Aorta (tissue), 5 donors: ENCODE data around the gene ZNF397. TPM values are rescaled to one million over a fixed set of nuclear protein-coding genes. Genes with fewer than 3 reads are reported as not detected.

Source experiments
- ATAC-seq: fragments of 200-7000 bp; cut with Tn5 transposase; one replicate; pipeline ENCODE4 v1.9.1; 2022; ENCODE audit warnings: moderate library complexity; ENCODE audit not compliant: low FRiP score
- DNase-seq, 2 donors: peaks; one replicate each; pipeline ENCODE4 v3.0.0-alpha.2; 2020
- H3K27ac ChIP-seq, 2 donors: one replicate each; pipeline ENCODE4 v1.5.1; 2013; ENCODE audit warnings: low read length in 2 of 2, mild to moderate bottlenecking in 2 of 2, moderate library complexity in 2 of 2, control low read depth in 1 of 2, inconsistent platforms in 1 of 2, low read depth in 1 of 2
- H3K27me3 ChIP-seq, 2 donors: one replicate each; pipeline ENCODE4 v1.6.1; 2013; ENCODE audit warnings: control low read depth in 1 of 2, low read length in 1 of 2, mild to moderate bottlenecking in 1 of 2, moderate library complexity in 1 of 2; ENCODE audit not compliant: insufficient read depth in 2 of 2, control insufficient read depth in 1 of 2
- H3K36me3 ChIP-seq, 2 donors: one replicate each; pipeline ENCODE4 v1.6.1; 2013; ENCODE audit warnings: control low read depth in 1 of 2, low read length in 1 of 2, mild to moderate bottlenecking in 1 of 2; ENCODE audit not compliant: insufficient read depth in 2 of 2, control insufficient read depth in 1 of 2
- H3K4me1 ChIP-seq, 2 donors: one replicate each; pipeline ENCODE4 v1.6.1; 2013; ENCODE audit warnings: low read length in 2 of 2, control low read depth in 1 of 2, mild to moderate bottlenecking in 1 of 2, moderate library complexity in 1 of 2; ENCODE audit not compliant: insufficient read depth in 2 of 2, control insufficient read depth in 1 of 2
- H3K4me3 ChIP-seq, 2 donors: one replicate each; pipeline ENCODE4 v1.5.1; 2013; ENCODE audit warnings: low read length in 2 of 2, control low read depth in 1 of 2, mild to moderate bottlenecking in 1 of 2
- H3K9me3 ChIP-seq: one replicate; pipeline ENCODE4 v1.6.1; 2013; ENCODE audit warnings: mild to moderate bottlenecking, low read length; ENCODE audit not compliant: control insufficient read depth
- WGBS, 2 donors: extraction: QIAGEN DNeasy Blood & Tissue Kit; methylation state at CpG; one replicate each; pipeline ENCODE4 v1.1.7; 2013; 5-methylcytosine and 5-hydroxymethylcytosine counted together
- intact Hi-C, 2 donors: fragments of 100-400 bp; cut with DNase I; formaldehyde crosslinking; loops; one replicate each; pipeline versions ENCODE4 v1.14.2 to v1.15.0; 2022
- polyA plus RNA-seq, 2 donors: library from polyadenylated mRNA; stranded (reverse); fragments of 200-250 nt; gene quantifications; one replicate each; pipeline ENCODE4 v1.2.3, GENCODE V29; 2013
- total RNA-seq, 2 donors: library from RNA; stranded (reverse); fragmentation: NEBNext Ultra II Directional; extraction: Animal tissue kit (Norgen Biotek cat#: 25700); gene quantifications; one replicate each; pipeline ENCODE4 v1.2.1, GENCODE V29; 2021
- donor health status: healthy with polysubstance abuse.
- donor health status: Bipolar disorder and iron deficiency.
- donor health status: DM: no; HTN: no; CAD: no.
- donor health status: DM: no; HTN: no; CAD: no.
- donor health status: DM: yes; HTN: yes; CAD: no.

Gene ZNF397
- total and polyA plus RNA-seq, 4 donors: 14.0 to 40.4 (median 29.2) TPM

DNA sequence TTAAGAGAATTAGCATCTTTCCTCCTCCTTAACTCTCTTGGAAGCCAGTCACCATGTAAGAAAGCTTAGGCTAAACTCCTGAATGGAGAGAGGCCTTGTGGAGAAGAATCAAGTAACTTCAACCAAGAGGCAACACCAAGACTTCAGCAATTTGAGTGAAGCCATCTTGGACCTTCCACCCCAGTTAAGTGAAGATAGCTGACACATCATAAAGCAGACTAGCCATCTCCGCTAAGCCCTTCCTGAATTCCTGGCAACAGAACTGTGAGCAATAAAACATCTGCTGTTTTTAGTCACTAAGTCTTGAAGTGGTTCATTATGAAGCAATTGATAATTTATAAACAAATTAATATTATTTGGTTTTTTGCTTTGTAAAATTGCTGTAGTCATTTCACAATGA, 1.5 kb upstream of the ZNF397 start:
- WGBS, 2 donors: 96 to 97% methylated on average over 1 of the region's 1 CpG
- no peak for DNase-seq
- H3K27ac ChIP-seq: no peak overlapping the region
- H3K36me3 ChIP-seq: peaks cover under 1 to 5% of the 10 kb centered on the region in 2 donors
- H3K4me1 ChIP-seq: no peaks in the 10 kb centered on the region
- ATAC-seq: no peak
- no peaks in the 10 kb centered on the region for H3K9me3 ChIP-seq
- no peaks in the 10 kb centered on the region for H3K27me3 ChIP-seq
- intact Hi-C loops: no loop called here
- H3K4me3 ChIP-seq: no peak overlapping the region

DNA sequence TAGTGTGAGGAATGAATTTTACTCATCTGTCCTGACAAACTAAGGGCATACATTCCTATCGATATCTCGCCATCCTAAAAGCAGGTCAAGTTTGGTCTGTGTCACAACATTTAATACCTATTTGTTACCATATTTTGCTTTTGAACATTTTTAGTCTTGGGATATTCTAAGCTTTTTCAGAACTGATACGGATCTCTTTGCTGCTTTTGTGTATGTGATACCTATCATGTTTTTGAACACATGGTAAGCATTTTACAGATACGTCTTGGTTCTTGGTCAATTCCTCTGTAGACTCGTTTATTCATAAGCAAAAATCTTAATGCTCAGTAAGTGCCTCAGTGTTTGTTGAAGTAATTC, 592 bp downstream of the ZNF397 start:
- Histone ChIP-seq H3K36me3 (peaks cover 6 to 14% of the 10 kb centered on the region in 2 donors), H3K27ac (peak overlapping the region in 1 of 2 donors; percentile 99), H3K4me1 (no peaks in the 10 kb centered on the region), H3K9me3 (no peaks in the 10 kb centered on the region), H3K4me3 (peak overlapping the region; percentile 71 to 83), H3K27me3 (no peaks in the 10 kb centered on the region)
- intact Hi-C loops: loop anchor here (2.0 to 5.0 kb wide), 2 partner anchors 51 to 103 kb away; partner anchors contain the start of genes ZNF24 (in 2 of the 2) and ZSCAN30 (in 1 of the 2)
- ATAC-seq (no peak), DNase-seq (no peak)
- 0% methylated on average over 5 of the region's 5 CpGs for WGBS, 2 donors

DNA sequence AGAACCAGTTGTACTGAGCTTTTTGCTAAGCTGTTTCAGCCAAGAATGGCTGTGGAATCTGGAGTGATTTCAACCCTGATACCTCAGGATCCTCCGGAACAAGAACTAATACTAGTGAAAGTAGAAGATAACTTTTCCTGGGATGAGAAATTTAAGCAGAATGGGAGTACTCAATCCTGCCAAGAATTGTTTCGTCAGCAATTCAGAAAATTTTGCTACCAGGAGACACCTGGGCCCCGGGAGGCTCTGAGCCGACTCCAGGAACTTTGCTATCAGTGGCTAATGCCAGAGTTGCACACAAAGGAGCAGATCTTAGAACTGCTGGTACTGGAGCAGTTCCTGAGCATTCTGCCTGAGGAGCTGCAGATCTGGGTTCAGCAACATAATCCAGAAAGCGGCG, 1.6 kb downstream of the ZNF397 start:
- intact Hi-C loops: loop anchor here in 1 of 2 donors (5.0 kb wide), 1 partner anchor 50 kb away; the partner anchor contains the start of gene ZSCAN30
- H3K27me3 ChIP-seq: no peaks in the 10 kb centered on the region
- H3K36me3 ChIP-seq: peaks cover 6 to 14% of the 10 kb centered on the region in 2 donors
- 85 to 86% methylated on average over 6 of the region's 6 CpGs for WGBS, 2 donors
- DNase-seq (no peak), ATAC-seq (no peak)
- H3K27ac ChIP-seq: no peak overlapping the region
- no peaks in the 10 kb centered on the region for H3K9me3 ChIP-seq
- no peaks in the 10 kb centered on the region for H3K4me1 ChIP-seq
- H3K4me3 ChIP-seq: no peak overlapping the region

DNA sequence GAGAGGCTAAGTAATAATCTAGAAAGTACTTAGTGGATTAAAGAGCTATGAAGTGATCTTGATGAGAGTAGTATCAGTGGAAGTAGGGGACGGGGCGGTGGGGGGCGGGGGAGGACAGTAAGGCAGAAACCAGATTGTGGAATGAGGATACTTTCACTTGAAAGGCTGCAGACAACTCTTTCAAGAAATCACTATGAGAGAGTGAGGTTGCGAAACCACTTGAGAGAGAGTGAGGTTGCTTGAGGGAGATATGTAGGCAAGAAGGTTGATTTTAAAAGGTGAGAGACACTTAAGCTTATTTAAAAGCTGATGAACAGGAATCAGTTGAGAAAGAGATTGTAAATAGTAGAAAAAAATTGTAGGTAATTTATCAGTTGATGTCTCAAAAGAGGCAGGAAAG, 3.8 kb downstream of the ZNF397 start:
- peaks cover 6 to 14% of the 10 kb centered on the region in 2 donors for H3K36me3 ChIP-seq
- H3K9me3 ChIP-seq: no peaks in the 10 kb centered on the region
- DNase-seq (no peak), ATAC-seq (no peak)
- no peaks in the 10 kb centered on the region for H3K4me1 ChIP-seq
- no peak overlapping the region for H3K4me3 ChIP-seq
- H3K27me3 ChIP-seq: no peaks in the 10 kb centered on the region
- H3K27ac ChIP-seq: no peak overlapping the region
- intact Hi-C loops: loop anchor here in 1 of 2 donors (5.0 kb wide), 1 partner anchor 48 kb away; the partner anchor contains the start of gene ZSCAN30
- 93 to 95% methylated on average over 4 of the region's 4 CpGs for WGBS, 2 donors

DNA sequence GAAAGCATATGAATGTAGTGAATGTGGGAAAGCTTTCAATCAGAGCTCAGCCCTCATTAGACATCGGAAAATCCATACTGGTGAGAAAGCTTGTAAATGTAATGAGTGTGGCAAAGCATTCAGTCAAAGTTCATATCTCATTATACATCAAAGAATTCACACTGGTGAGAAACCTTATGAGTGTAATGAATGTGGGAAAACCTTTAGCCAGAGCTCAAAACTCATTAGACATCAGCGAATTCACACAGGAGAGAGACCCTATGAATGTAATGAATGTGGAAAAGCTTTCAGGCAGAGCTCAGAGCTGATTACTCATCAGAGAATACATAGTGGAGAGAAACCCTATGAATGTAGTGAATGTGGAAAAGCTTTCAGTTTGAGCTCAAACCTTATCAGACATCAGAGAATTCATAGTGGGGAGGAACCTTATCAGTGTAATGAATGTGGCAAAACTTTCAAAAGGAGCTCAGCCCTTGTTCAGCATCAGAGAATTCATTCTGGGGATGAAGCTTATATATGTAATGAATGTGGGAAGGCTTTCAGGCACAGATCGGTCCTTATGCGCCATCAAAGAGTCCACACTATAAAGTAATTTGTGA, 5.0 kb downstream of the ZNF397 start:
- ATAC-seq: no peak
- intact Hi-C loops: no loop called here
- peaks cover 9 to 17% of the 10 kb centered on the region in 2 donors for H3K36me3 ChIP-seq

DNA sequence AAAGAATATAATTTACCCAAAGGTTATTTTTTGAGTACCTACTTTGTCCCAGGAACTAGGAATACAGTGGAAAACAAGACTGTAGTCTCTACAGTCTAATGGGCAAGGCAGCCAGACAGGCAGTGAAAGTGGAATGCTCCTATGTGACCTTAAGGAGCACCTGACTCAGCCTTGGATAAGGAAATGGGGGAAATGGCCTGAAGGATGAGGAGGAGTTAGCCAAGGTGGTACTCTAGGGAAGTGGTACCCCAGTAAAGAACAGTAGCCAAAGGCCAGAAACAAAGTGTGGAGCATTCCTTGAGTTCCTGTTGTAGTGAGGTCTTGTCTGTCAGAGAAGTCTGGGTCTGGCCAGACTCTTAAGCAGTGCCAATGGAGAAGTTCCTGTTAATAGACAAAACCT, 6.0 kb downstream of the ZNF397 start:
- intact Hi-C loops: no loop called here
- DNase-seq (no peak), ATAC-seq (no peak)
- no peak overlapping the region for H3K4me3 ChIP-seq
- H3K27ac ChIP-seq: no peak overlapping the region
- H3K36me3 ChIP-seq: peaks cover 9 to 18% of the 10 kb centered on the region in 2 donors
- H3K27me3 ChIP-seq: no peaks in the 10 kb centered on the region
- no peaks in the 10 kb centered on the region for H3K9me3 ChIP-seq
- H3K4me1 ChIP-seq: no peaks in the 10 kb centered on the region

More for the DNA sequence above, 5.0 kb downstream of the ZNF397 start:
- H3K27ac ChIP-seq: no peak overlapping the region
- 94 to 95% methylated on average over 4 of the region's 4 CpGs for WGBS, 2 donors
- H3K4me1 ChIP-seq: no peaks in the 10 kb centered on the region
- DNase-seq: no peak
- H3K4me3 ChIP-seq: no peak overlapping the region
- H3K9me3 ChIP-seq: no peaks in the 10 kb centered on the region
- no peaks in the 10 kb centered on the region for H3K27me3 ChIP-seq

DNA sequence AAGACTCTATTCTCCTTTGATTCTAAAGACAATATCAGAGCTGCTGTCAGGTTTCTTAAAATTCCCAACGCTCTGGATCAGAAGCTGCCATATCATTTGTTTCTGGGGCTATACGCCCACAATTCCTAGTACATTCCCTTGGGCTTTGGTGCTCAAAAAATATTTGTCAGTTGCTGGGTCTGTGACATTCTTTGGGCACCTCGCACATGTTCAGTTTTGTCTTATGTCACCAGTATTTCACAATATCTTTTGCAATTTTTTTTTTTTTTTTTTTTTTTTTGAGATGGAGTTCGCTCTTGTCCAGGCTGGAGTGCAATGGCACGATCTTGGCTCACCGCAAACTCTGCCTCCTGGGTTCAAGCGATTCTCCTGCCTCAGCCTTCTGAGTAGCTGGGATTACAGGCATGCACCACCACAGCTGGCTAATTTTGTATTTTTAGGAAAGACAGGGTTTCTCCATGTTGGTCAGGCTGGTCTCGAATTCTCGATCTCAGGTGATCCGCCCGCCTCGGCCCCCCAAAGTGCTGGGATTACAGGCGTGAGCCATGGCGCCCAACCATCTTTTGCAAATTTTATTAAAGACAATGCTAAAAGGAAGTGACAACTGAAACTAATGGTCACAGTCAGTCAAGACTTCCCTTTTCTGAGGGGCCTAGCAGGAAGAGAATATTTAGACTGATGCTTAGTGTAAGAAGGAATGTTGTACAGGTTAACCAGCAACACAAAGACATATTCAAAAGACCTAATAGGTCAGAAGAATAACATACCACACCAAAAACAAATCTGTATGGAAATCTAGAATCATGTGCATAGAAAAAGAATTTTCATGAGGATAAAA, 6.8 kb downstream of the ZNF397 start:
- peaks cover 12 to 19% of the 10 kb centered on the region in 2 donors for H3K36me3 ChIP-seq
- no peak overlapping the region for H3K27ac ChIP-seq
- H3K9me3 ChIP-seq: no peaks in the 10 kb centered on the region
- no peak overlapping the region for H3K4me3 ChIP-seq
- intact Hi-C loops: no loop called here
- 95 to 98% methylated on average over 14 of the region's 14 CpGs for WGBS, 2 donors
- ATAC-seq: no peak
- DNase-seq: no peak
- H3K27me3 ChIP-seq: no peaks in the 10 kb centered on the region
- no peaks in the 10 kb centered on the region for H3K4me1 ChIP-seq

DNA sequence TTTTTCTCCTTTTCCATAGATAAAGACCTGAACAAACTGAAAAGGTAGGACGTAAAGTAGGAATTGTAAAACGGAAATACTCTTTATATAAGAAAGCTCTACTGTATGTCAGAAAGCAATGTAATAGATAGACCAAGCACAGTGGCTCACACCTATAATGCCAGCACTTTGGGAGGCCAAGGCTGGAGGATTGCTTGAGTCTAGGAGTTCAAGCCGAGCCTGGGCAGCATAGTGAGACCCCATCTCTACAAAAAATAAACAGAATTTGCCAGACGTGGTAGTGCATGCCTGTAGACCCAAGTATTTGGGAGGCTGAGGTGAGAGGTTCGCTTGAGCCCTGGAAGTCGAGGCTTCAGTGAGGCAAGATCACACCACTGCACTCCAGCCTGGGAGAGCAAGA, 7.6 kb downstream of the ZNF397 start:
- DNase-seq (no peak), ATAC-seq (no peak)
- no peak overlapping the region for H3K4me3 ChIP-seq
- no peak overlapping the region for H3K27ac ChIP-seq
- H3K27me3 ChIP-seq: no peaks in the 10 kb centered on the region
- H3K4me1 ChIP-seq: no peaks in the 10 kb centered on the region
- intact Hi-C loops: no loop called here
- H3K9me3 ChIP-seq: no peaks in the 10 kb centered on the region
- 94 to 95% methylated on average over 6 of the region's 6 CpGs for WGBS, 2 donors
- H3K36me3 ChIP-seq: peaks cover 8 to 25% of the 10 kb centered on the region in 2 donors

DNA sequence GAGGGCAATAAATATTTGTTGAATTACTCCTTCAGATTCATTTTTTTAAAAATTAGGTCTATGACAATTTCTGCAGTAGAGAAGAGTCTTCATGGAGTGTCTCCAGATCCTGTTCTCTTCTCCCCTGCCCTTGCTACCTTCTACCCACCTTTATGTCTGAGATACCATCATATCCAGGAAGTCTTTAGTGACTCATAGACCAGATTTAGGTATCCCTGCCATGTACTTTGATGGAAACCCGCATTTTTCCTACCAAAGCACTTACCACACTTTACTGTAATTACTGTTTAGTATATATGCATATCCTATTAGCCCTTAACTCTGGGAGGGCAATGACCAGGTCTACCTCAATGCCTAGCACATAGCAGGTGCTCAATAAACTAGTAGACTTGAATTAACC, 11.6 kb downstream of the ZNF397 start:
- intact Hi-C loops: no loop called here
- DNase-seq: no peak
- H3K36me3 ChIP-seq: peaks cover 12 to 15% of the 10 kb centered on the region in 2 donors
- no peak overlapping the region for H3K27ac ChIP-seq
- 94 to 100% methylated on average over 1 of the region's 1 CpG for WGBS, 2 donors
- H3K4me1 ChIP-seq: no peaks in the 10 kb centered on the region
- no peak overlapping the region for H3K4me3 ChIP-seq
- no peaks in the 10 kb centered on the region for H3K9me3 ChIP-seq
- no peak for ATAC-seq
- H3K27me3 ChIP-seq: no peaks in the 10 kb centered on the region
